ENCODE measurements around the gene SLC25A13.
"Not testable (repeated sequence)": the region's sequence is repeated elsewhere in the genome, so short reads cannot be mapped to it uniquely, and the experiment has no call there.

Gene SLC25A13

GRCh38 chr7:96293911-96294310 lies 28.0 kb downstream of the SLC25A13 start:
- not testable (repeated sequence) for DNase-seq

GRCh38 chr7:96287559-96287958 lies 34.3 kb downstream of the SLC25A13 start:
- no peak for DNase-seq

- no peak for DNase-seq
Observed at GRCh38 chr7:96287132-96287531, 34.8 kb downstream of the SLC25A13 start.

GRCh38 chr7:96285579-96285978 lies 36.3 kb downstream of the SLC25A13 start:
- no peak for DNase-seq

- no peak for DNase-seq
Observed at GRCh38 chr7:96284835-96285234, 37.1 kb downstream of the SLC25A13 start.

- no peak for DNase-seq
Observed at GRCh38 chr7:96284240-96284639, 37.7 kb downstream of the SLC25A13 start.

- no peak for DNase-seq
Observed at GRCh38 chr7:96282835-96283234, 39.1 kb downstream of the SLC25A13 start.

- no peak for DNase-seq
Observed at GRCh38 chr7:96277921-96278320, 44.0 kb downstream of the SLC25A13 start.

GRCh38 chr7:96276019-96276418 lies 45.9 kb downstream of the SLC25A13 start:
- no peak for DNase-seq

- no peak for DNase-seq
Observed at GRCh38 chr7:96273716-96274115, 48.2 kb downstream of the SLC25A13 start.

GRCh38 chr7:96269246-96269994 lies 52.5 kb downstream of the SLC25A13 start:
- DNase-seq = no peak

GRCh38 chr7:96266580-96266979 lies 55.3 kb downstream of the SLC25A13 start:
- no peak for DNase-seq

- no peak for DNase-seq
Observed at GRCh38 chr7:96266015-96266414, 55.9 kb downstream of the SLC25A13 start.

- DNase-seq = no peak
Observed at GRCh38 chr7:96253964-96254363, 67.9 kb downstream of the SLC25A13 start.

GRCh38 chr7:96253441-96253840 lies 68.5 kb downstream of the SLC25A13 start:
- no peak for DNase-seq

GRCh38 chr7:96250776-96251361 lies 71.0 kb downstream of the SLC25A13 start:
- DNase-seq = no peak

- DNase-seq = no peak
Observed at GRCh38 chr7:96248405-96248804, 73.5 kb downstream of the SLC25A13 start.

GRCh38 chr7:96246919-96247318 lies 75.0 kb downstream of the SLC25A13 start:
- DNase-seq = no peak

- no peak for DNase-seq
Observed at GRCh38 chr7:96244992-96245292, 77.0 kb downstream of the SLC25A13 start.

- no peak for DNase-seq
Observed at GRCh38 chr7:96244244-96244991, 77.5 kb downstream of the SLC25A13 start.

GRCh38 chr7:96243241-96243640 lies 78.7 kb downstream of the SLC25A13 start:
- DNase-seq = no peak

GRCh38 chr7:96241855-96242254 lies 80.0 kb downstream of the SLC25A13 start:
- no peak for DNase-seq

GRCh38 chr7:96238976-96239766 lies 82.7 kb downstream of the SLC25A13 start:
- no peak for DNase-seq

All from activated T-cell treated with anti-CD3 and anti-CD28 coated beads, Interleukin-2, amount 50 U/mL, for 48 hours (primary cell).